Liver (tissue), 9 donors: ENCODE measurements around the gene KIF26A. TPM values are rescaled to one million over a fixed set of nuclear protein-coding genes. Genes with fewer than 3 reads are reported as not detected.

Experiments
- DNase-seq: peaks from one replicate; pipeline ENCODE4 v3.0.0-alpha.2; 2017; ENCODE audit warnings: low spot score
- H3K27ac ChIP-seq, 2 donors: one replicate each; pipeline ENCODE4 v1.7.0; 2013; ENCODE audit warnings: inconsistent platforms in 2 of 2, low read length in 2 of 2, control low read depth in 1 of 2, low read depth in 1 of 2, mild to moderate bottlenecking in 1 of 2
- H3K27me3 ChIP-seq, 4 donors: one replicate each; pipeline versions ENCODE4 v1.6.1 to v1.7.0; 2013; ENCODE audit warnings: low read length in 3 of 4, inconsistent platforms in 1 of 4, mild to moderate bottlenecking in 1 of 4, moderate library complexity in 1 of 4; ENCODE audit not compliant: control insufficient read depth in 4 of 4, insufficient read depth in 4 of 4
- H3K36me3 ChIP-seq, 4 donors: one replicate each; pipeline versions ENCODE4 v1.6.1 to v1.7.0; 2013; ENCODE audit warnings: low read length in 3 of 4, mild to moderate bottlenecking in 3 of 4, low read depth in 1 of 4, moderate library complexity in 1 of 4; ENCODE audit not compliant: control insufficient read depth in 4 of 4, insufficient read depth in 3 of 4
- H3K4me1 ChIP-seq, 4 donors: one replicate each; pipeline versions ENCODE4 v1.6.1 to v1.7.0; 2013; ENCODE audit warnings: low read length in 3 of 4, mild to moderate bottlenecking in 3 of 4, moderate library complexity in 1 of 4; ENCODE audit not compliant: control insufficient read depth in 4 of 4, insufficient read depth in 4 of 4
- H3K4me3 ChIP-seq, 3 donors: one replicate each; pipeline versions ENCODE4 v1.6.1 to v1.7.0; 2013; ENCODE audit warnings: low read length in 3 of 3, control low read depth in 1 of 3, low read depth in 1 of 3, mild to moderate bottlenecking in 1 of 3
- H3K9ac ChIP-seq, 2 donors: one replicate each; pipeline ENCODE4 v1.7.0; 2013; ENCODE audit warnings: low read length in 2 of 2, mild to moderate bottlenecking in 2 of 2, moderate library complexity in 2 of 2, control low read depth in 1 of 2, low read depth in 1 of 2
- H3K9me3 ChIP-seq, 4 donors: one replicate each; pipeline versions ENCODE4 v1.6.1 to v1.7.0; 2013; ENCODE audit warnings: low read length in 3 of 4; ENCODE audit not compliant: control insufficient read depth in 4 of 4
- CTCF ChIP-seq: fragments of 150-350 bp; IDR thresholded peaks from 2 replicates; pipeline ENCODE4 v1.5.1; 2017; ENCODE audit warnings: improper control_type of control experiment, low read depth, low read length; ENCODE audit not compliant: missing input control
- EGR1 ChIP-seq, 2 donors: IDR thresholded peaks; 2 replicates each; pipeline ENCODE4 v1.6.1; 2016 to 2018; ENCODE audit warnings: antibody characterized with exemption in 2 of 2, low read depth in 2 of 2
- FOXA1 ChIP-seq: IDR thresholded peaks from 2 replicates; pipeline ENCODE4 v1.6.1; 2016; ENCODE audit warnings: antibody characterized with exemption
- FOXA2 ChIP-seq: IDR thresholded peaks from 2 replicates; pipeline ENCODE4 v1.6.1; 2016; ENCODE audit warnings: antibody characterized with exemption
- HNF4A ChIP-seq, 2 donors: conservative IDR thresholded peaks; 2 replicates each; pipeline ENCODE4 v1.6.1; 2016; ENCODE audit warnings: antibody characterized with exemption in 2 of 2, mild to moderate bottlenecking in 2 of 2
- HNF4G ChIP-seq: IDR thresholded peaks from 2 replicates; pipeline ENCODE4 v1.6.1; 2016; ENCODE audit warnings: antibody characterized with exemption
- JUND ChIP-seq, 2 donors: IDR thresholded peaks; 2 replicates each; pipeline ENCODE4 v1.6.1; 2016; ENCODE audit warnings: antibody characterized with exemption in 2 of 2
- MAX ChIP-seq: IDR thresholded peaks from 2 replicates; pipeline ENCODE4 v1.6.1; 2016; ENCODE audit warnings: antibody characterized with exemption
- NR2F2 ChIP-seq: IDR thresholded peaks from 2 replicates; pipeline ENCODE4 v1.6.1; 2016; ENCODE audit warnings: antibody characterized with exemption
- RAD21 ChIP-seq, 2 donors: IDR thresholded peaks; 2 replicates each; pipeline ENCODE4 v1.6.1; 2016; ENCODE audit warnings: antibody characterized with exemption in 2 of 2, mild to moderate bottlenecking in 2 of 2
- RXRA ChIP-seq, 2 donors: IDR thresholded peaks; 2 replicates each; pipeline ENCODE4 v1.6.1; 2017 to 2018; ENCODE audit warnings: antibody characterized with exemption in 2 of 2, mild to moderate bottlenecking in 1 of 2
- SP1 ChIP-seq: IDR thresholded peaks from 2 replicates; pipeline ENCODE4 v1.6.1; 2018; ENCODE audit warnings: antibody characterized with exemption, mild to moderate bottlenecking
- TAF1 ChIP-seq: conservative IDR thresholded peaks from 2 replicates; pipeline ENCODE4 v1.6.1; 2016; ENCODE audit warnings: antibody characterized with exemption, mild to moderate bottlenecking
- YY1 ChIP-seq: IDR thresholded peaks from 2 replicates; pipeline ENCODE4 v1.6.1; 2016; ENCODE audit warnings: antibody characterized with exemption, mild to moderate bottlenecking
- WGBS: extraction: QIAGEN DNeasy Blood & Tissue Kit; methylation state at CpG from one replicate; pipeline ENCODE4 v1.1.7; 2013; 5-methylcytosine and 5-hydroxymethylcytosine counted together
- polyA plus RNA-seq, 2 donors: library from polyadenylated mRNA; stranded (reverse) in 1 of 2; unstranded in 1 of 2; fragments of 200-250 nt in 1 of 2; fragments of >200 nt in 1 of 2; fragmentation: Nextera tagmentation in 1 of 2; extraction: Ambion mirVana in 1 of 2; gene quantifications; one replicate each; pipeline versions ENCODE4 v1.2.1 to v1.2.3, GENCODE V29; 2013 to 2015
- total RNA-seq, 2 donors: library from RNA; depleted of rRNA; stranded (reverse); fragments of >200 nt; gene quantifications; one replicate each; pipeline ENCODE4 v1.2.3, GENCODE V29; 2014
- TF ChIP-seq, protein P1 (sequence below): IDR thresholded peaks from 2 replicates; pipeline ENCODE4 v1.6.1; 2016; ENCODE audit warnings: antibody characterized with exemption
- TF ChIP-seq, protein P2 (sequence below): IDR thresholded peaks from 2 replicates; pipeline ENCODE4 v1.6.1; 2016; ENCODE audit warnings: antibody characterized with exemption
- TF ChIP-seq, protein P3 (sequence below): IDR thresholded peaks from 2 replicates; pipeline ENCODE4 v1.6.1; 2016; ENCODE audit warnings: antibody characterized with exemption, mild to moderate bottlenecking
- donor health status: healthy.
- donor health status: healthy.
- donor health status: healthy.
- donor health status: healthy.
- donor health status: healthy.

The KIF26A gene
- total and polyA plus RNA-seq, 4 donors, result 0.07 to 10.2 (median 1.3) TPM

DNA sequence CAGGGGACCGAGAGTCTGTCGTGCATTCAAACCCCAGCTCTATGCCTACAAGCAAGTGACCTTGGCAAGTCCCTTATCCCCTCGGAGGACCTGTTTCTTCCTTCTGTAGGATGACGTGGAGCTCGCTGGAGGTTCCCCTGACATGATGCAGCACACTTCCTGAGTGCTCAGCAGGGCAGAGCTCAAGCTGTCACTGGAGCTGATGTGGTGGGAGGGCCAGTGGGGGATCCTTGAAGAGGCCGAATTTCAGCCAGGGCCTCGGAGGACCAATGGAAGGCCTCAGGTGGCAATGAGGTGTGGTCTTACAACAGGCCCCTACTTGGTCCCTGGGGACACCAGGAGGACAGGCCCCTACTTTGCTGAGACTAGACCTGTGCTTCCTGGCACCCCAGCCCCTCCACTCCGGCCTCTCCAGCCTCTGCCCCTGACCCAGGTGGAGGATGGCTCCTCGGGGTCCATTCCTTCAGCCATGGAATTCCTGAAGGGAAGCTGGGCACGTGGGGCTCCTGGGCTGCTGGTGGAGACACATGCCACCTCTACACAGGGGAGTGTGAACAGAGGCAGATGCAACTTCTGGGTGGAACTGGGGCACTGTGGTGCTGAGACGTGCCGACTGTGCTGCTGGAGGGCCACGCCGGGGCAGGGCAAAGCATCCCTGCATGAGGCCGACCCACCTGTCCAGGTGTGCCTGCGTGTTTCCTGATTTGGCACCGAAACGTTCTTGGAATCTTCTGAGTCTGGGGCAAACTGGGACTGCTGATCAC, 18.7 kb upstream of the KIF26A start:
- Histone ChIP-seq H3K9me3 (peaks cover 0 to 4% (median 0%) of the 10 kb centered on the region in 4 donors), H3K4me1 (peaks cover 5 to 16% (median 9%) of the 10 kb centered on the region in 4 donors), H3K4me3 (no peak overlapping the region), H3K9ac (no peak overlapping the region), H3K27me3 (no peaks in the 10 kb centered on the region), H3K27ac (no peak overlapping the region), H3K36me3 (no peaks in the 10 kb centered on the region)
- 84% methylated on average over 18 of the region's 18 CpGs for WGBS
- TF ChIP-seq, protein P1, sequence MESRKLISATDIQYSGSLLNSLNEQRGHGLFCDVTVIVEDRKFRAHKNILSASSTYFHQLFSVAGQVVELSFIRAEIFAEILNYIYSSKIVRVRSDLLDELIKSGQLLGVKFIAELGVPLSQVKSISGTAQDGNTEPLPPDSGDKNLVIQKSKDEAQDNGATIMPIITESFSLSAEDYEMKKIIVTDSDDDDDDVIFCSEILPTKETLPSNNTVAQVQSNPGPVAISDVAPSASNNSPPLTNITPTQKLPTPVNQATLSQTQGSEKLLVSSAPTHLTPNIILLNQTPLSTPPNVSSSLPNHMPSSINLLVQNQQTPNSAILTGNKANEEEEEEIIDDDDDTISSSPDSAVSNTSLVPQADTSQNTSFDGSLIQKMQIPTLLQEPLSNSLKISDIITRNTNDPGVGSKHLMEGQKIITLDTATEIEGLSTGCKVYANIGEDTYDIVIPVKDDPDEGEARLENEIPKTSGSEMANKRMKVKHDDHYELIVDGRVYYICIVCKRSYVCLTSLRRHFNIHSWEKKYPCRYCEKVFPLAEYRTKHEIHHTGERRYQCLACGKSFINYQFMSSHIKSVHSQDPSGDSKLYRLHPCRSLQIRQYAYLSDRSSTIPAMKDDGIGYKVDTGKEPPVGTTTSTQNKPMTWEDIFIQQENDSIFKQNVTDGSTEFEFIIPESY, result no peak
- TF ChIP-seq MAX (no peak), SP1 (no peak), RAD21 (IDR thresholded peaks at IDR 0.05) (no peak), NR2F2 (no peak), FOXA2 (no peak)
- DNase-seq, result no peak

- H3K4me3 ChIP-seq, result no peak overlapping the region
- H3K27ac ChIP-seq, result no peak overlapping the region
- H3K36me3 ChIP-seq, result no peaks in the 10 kb centered on the region
- no peaks in the 10 kb centered on the region for H3K27me3 ChIP-seq
- WGBS, result 89% methylated on average over 5 of the region's 5 CpGs
- peaks cover 0 to 6% (median 0%) of the 10 kb centered on the region in 4 donors for H3K9me3 ChIP-seq
- TF ChIP-seq FOXA2, result no peak
- TF ChIP-seq YY1, result no peak
- TF ChIP-seq HNF4G, result no peak
- TF ChIP-seq RXRA (IDR thresholded peaks at IDR 0.05), result no peak
- TF ChIP-seq MAX, result no peak
- no peak for TF ChIP-seq FOXA1
- TF ChIP-seq CTCF, result no peak
- TF ChIP-seq RAD21 (IDR thresholded peaks at IDR 0.05), result no peak
- TF ChIP-seq, protein P2, sequence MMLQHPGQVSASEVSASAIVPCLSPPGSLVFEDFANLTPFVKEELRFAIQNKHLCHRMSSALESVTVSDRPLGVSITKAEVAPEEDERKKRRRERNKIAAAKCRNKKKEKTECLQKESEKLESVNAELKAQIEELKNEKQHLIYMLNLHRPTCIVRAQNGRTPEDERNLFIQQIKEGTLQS, result no peak
- TF ChIP-seq HNF4A (conservative IDR thresholded peaks at IDR 0.05), result no peak
- TF ChIP-seq NR2F2, result no peak
- TF ChIP-seq, protein P3, sequence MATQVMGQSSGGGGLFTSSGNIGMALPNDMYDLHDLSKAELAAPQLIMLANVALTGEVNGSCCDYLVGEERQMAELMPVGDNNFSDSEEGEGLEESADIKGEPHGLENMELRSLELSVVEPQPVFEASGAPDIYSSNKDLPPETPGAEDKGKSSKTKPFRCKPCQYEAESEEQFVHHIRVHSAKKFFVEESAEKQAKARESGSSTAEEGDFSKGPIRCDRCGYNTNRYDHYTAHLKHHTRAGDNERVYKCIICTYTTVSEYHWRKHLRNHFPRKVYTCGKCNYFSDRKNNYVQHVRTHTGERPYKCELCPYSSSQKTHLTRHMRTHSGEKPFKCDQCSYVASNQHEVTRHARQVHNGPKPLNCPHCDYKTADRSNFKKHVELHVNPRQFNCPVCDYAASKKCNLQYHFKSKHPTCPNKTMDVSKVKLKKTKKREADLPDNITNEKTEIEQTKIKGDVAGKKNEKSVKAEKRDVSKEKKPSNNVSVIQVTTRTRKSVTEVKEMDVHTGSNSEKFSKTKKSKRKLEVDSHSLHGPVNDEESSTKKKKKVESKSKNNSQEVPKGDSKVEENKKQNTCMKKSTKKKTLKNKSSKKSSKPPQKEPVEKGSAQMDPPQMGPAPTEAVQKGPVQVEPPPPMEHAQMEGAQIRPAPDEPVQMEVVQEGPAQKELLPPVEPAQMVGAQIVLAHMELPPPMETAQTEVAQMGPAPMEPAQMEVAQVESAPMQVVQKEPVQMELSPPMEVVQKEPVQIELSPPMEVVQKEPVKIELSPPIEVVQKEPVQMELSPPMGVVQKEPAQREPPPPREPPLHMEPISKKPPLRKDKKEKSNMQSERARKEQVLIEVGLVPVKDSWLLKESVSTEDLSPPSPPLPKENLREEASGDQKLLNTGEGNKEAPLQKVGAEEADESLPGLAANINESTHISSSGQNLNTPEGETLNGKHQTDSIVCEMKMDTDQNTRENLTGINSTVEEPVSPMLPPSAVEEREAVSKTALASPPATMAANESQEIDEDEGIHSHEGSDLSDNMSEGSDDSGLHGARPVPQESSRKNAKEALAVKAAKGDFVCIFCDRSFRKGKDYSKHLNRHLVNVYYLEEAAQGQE, result no peak
- no peak for TF ChIP-seq JUND (IDR thresholded peaks at IDR 0.05)
- TF ChIP-seq EGR1 (IDR thresholded peaks at IDR 0.05; ENCODE audit: low read depth in 2 of 2), result no peak
- TF ChIP-seq TAF1, result no peak
- TF ChIP-seq, protein P1, result no peak
- no peak for TF ChIP-seq SP1
- H3K9ac ChIP-seq, result no peak overlapping the region
- no peak for DNase-seq
- peaks cover 5 to 16% (median 9%) of the 10 kb centered on the region in 4 donors for H3K4me1 ChIP-seq
These were observed 18.1 kb upstream of the KIF26A start for GRCh38 chr14:104120281-104120741.
